ENCODE results near the gene RAP1GAP.

RAP1GAP gene

GRCh38 chr1:21560916-21561638, 108.1 kb downstream of the RAP1GAP start:
- H2AFZ ChIP-seq (ENCODE audit: low read depth) = no peak overlapping the region
- peaks cover 53% of the 10 kb centered on the region for H3K27me3 ChIP-seq (ENCODE audit: insufficient read depth, low read depth)
- no peaks in the 10 kb centered on the region for H3K79me2 ChIP-seq (ENCODE audit: insufficient read depth, low read depth)
- H3K36me3 ChIP-seq (ENCODE audit: insufficient read depth) = no peaks in the 10 kb centered on the region
- no peak overlapping the region for H3K9ac ChIP-seq
- no peak for TF ChIP-seq CTCF (conservative IDR thresholded peaks at IDR 0.05; ENCODE audit: low read depth, low read length)
- H3K27ac ChIP-seq = no peak overlapping the region
- H3K4me2 ChIP-seq = no peak overlapping the region
- no peaks in the 10 kb centered on the region for H3K4me1 ChIP-seq (ENCODE audit: low read depth, poor library complexity, severe bottlenecking)
- no peaks in the 10 kb centered on the region for H4K20me1 ChIP-seq (ENCODE audit: insufficient read depth)
- H3K4me3 ChIP-seq (IDR thresholded peaks at IDR 0.05; ENCODE audit: insufficient read depth, low read depth, low read length) = no peak overlapping the region

- Histone ChIP-seq H3K4me2 (no peak overlapping the region), H2AFZ (ENCODE audit: low read depth) (no peak overlapping the region), H3K9ac (no peak overlapping the region), H3K4me1 (ENCODE audit: low read depth, poor library complexity, severe bottlenecking) (no peaks in the 10 kb centered on the region), H3K4me3 (IDR thresholded peaks at IDR 0.05; ENCODE audit: insufficient read depth, low read depth, low read length) (no peak overlapping the region), H3K79me2 (ENCODE audit: insufficient read depth, low read depth) (no peaks in the 10 kb centered on the region), H3K27me3 (ENCODE audit: insufficient read depth, low read depth) (peaks cover 59% of the 10 kb centered on the region), H4K20me1 (ENCODE audit: insufficient read depth) (no peaks in the 10 kb centered on the region), H3K27ac (no peak overlapping the region), H3K36me3 (ENCODE audit: insufficient read depth) (no peaks in the 10 kb centered on the region)
- no peak for TF ChIP-seq CTCF (conservative IDR thresholded peaks at IDR 0.05; ENCODE audit: low read depth, low read length)
Measured at GRCh38 chr1:21559788-21560567, 109.2 kb downstream of the RAP1GAP start.

GRCh38 chr1:21553116-21553926, 115.8 kb downstream of the RAP1GAP start:
- H2AFZ ChIP-seq (ENCODE audit: low read depth) = no peak overlapping the region
- H3K27me3 ChIP-seq (ENCODE audit: insufficient read depth, low read depth) = peaks cover 66% of the 10 kb centered on the region; the same call in 1 of the 2 replicates
- no peaks in the 10 kb centered on the region for H3K4me1 ChIP-seq (ENCODE audit: low read depth, poor library complexity, severe bottlenecking)
- H3K36me3 ChIP-seq (ENCODE audit: insufficient read depth) = no peaks in the 10 kb centered on the region
- no peaks in the 10 kb centered on the region for H3K79me2 ChIP-seq (ENCODE audit: insufficient read depth, low read depth)
- H3K4me3 ChIP-seq (IDR thresholded peaks at IDR 0.05; ENCODE audit: insufficient read depth, low read depth, low read length) = no peak overlapping the region
- H3K4me2 ChIP-seq = no peak overlapping the region
- H3K9ac ChIP-seq = no peak overlapping the region
- H3K27ac ChIP-seq = no peak overlapping the region
- no peaks in the 10 kb centered on the region for H4K20me1 ChIP-seq (ENCODE audit: insufficient read depth)
- TF ChIP-seq CTCF (conservative IDR thresholded peaks at IDR 0.05; ENCODE audit: low read depth, low read length) = no peak

GRCh38 chr1:21552715-21553114, 116.4 kb downstream of the RAP1GAP start:
- no peak overlapping the region for H3K27ac ChIP-seq
- no peaks in the 10 kb centered on the region for H3K36me3 ChIP-seq (ENCODE audit: insufficient read depth)
- no peak overlapping the region for H3K9ac ChIP-seq
- H3K79me2 ChIP-seq (ENCODE audit: insufficient read depth, low read depth) = no peaks in the 10 kb centered on the region
- no peaks in the 10 kb centered on the region for H3K4me1 ChIP-seq (ENCODE audit: low read depth, poor library complexity, severe bottlenecking)
- H3K4me2 ChIP-seq = no peak overlapping the region
- no peak overlapping the region for H3K4me3 ChIP-seq (IDR thresholded peaks at IDR 0.05; ENCODE audit: insufficient read depth, low read depth, low read length)
- H4K20me1 ChIP-seq (ENCODE audit: insufficient read depth) = no peaks in the 10 kb centered on the region
- H2AFZ ChIP-seq (ENCODE audit: low read depth) = no peak overlapping the region
- TF ChIP-seq CTCF (conservative IDR thresholded peaks at IDR 0.05; ENCODE audit: low read depth, low read length) = no peak
- peaks cover 62% of the 10 kb centered on the region; the same call in 1 of the 2 replicates for H3K27me3 ChIP-seq (ENCODE audit: insufficient read depth, low read depth)

Data from KMS-11 (cell line).